Bladder microvascular endothelial cell (primary cell): Measurements from ENCODE around the gene ZMYM5. TPM values are rescaled to one million over a fixed set of nuclear protein-coding genes. Genes with fewer than 3 reads are reported as not detected.

Experiments used
- total RNA-seq: library from RNA; depleted of rRNA; stranded (reverse); fragments of >200 nt; gene quantifications from 2 replicates; pipeline ENCODE4 v1.2.3, GENCODE V29; 2014

The ZMYM5 gene
- total RNA-seq, result 7.6 and 13.8 TPM in 2 replicates

GRCh38 chr13:19863323-19864023, at the start of gene ZMYM5:
ZMYM5 (minus strand) TSS chr13:19863649; CDS start chr13:19852180, 11,469 bp downstream.

GRCh38 chr13:19782727-19783682, 80.4 kb downstream of the ZMYM5 start, which contains the start of gene PSPC1:
PSPC1 (minus strand) TSS chr13:19782945; CDS start chr13:19782757, 188 bp downstream.

Other genes starting within 250 kb of the ZMYM5 start
- 9.2 and 18.6 TPM in 2 replicates for gene MPHOSPH8, start 230.0 kb downstream of the ZMYM5 start, total RNA-seq
- gene PSPC1, start 80.7 kb downstream of the ZMYM5 start, total RNA-seq, result 50.0 and 81.1 TPM in 2 replicates
- 25.7 and 88.4 TPM in 2 replicates for gene ZMYM2, start 95.1 kb upstream of the ZMYM5 start, total RNA-seq